ENCODE measurements around the gene SLC44A4.
"Not testable (repeated sequence)": the region's sequence is repeated elsewhere in the genome, so short reads cannot be mapped to it uniquely, and the experiment has no call there.

SLC44A4 gene

GRCh38 chr6:31827286-31828079, 51.3 kb downstream of the SLC44A4 start, which contains the start of gene HSPA1B:
TSS of gene HSPA1B (plus strand) at chr6:31827738. CDS start at chr6:31827951, 213 bp downstream.
- Histone ChIP-seq H3K9me3 (ENCODE audit: control insufficient read depth in 2 of 2, low read length in 2 of 2) (no peaks in the 10 kb centered on the region), H3K36me3 (ENCODE audit: control insufficient read depth in 2 of 2, insufficient read depth in 2 of 2, low read length in 2 of 2) (no peaks in the 10 kb centered on the region), H3K27me3 (ENCODE audit: control insufficient read depth in 1 of 2, insufficient read depth in 2 of 2, low read length in 2 of 2) (no peaks in the 10 kb centered on the region), H3K4me3 (ENCODE audit: low read length in 2 of 2) (peak within 1 kb of the TSS; percentile 83 to 84), H3K9ac (ENCODE audit: low read length in 2 of 2) (peak within 1 kb of the TSS; percentile 86 to 90), H3K27ac (ENCODE audit: low read length) (peak within 1 kb of the TSS; percentile 97), H3K4me1 (ENCODE audit: control insufficient read depth, insufficient read depth, low read length) (peaks cover 31% of the 10 kb centered on the region)

- H3K9ac ChIP-seq (ENCODE audit: low read length in 2 of 2): peak overlapping the region; percentile 81 to 90
- H3K27ac ChIP-seq (ENCODE audit: low read length): peak overlapping the region; percentile 97
- H3K9me3 ChIP-seq (ENCODE audit: control insufficient read depth in 2 of 2, low read length in 2 of 2): no peaks in the 10 kb centered on the region
- peak overlapping the region; percentile 58 to 83 for H3K4me3 ChIP-seq (ENCODE audit: low read length in 2 of 2)
- H3K27me3 ChIP-seq (ENCODE audit: control insufficient read depth in 1 of 2, insufficient read depth in 2 of 2, low read length in 2 of 2): no peaks in the 10 kb centered on the region
- H3K36me3 ChIP-seq (ENCODE audit: control insufficient read depth in 2 of 2, insufficient read depth in 2 of 2, low read length in 2 of 2): no peaks in the 10 kb centered on the region
- H3K4me1 ChIP-seq (ENCODE audit: control insufficient read depth, insufficient read depth, low read length): peaks cover 32% of the 10 kb centered on the region
Observed at GRCh38 chr6:31826793-31827285, 52.0 kb downstream of the SLC44A4 start.

DNA sequence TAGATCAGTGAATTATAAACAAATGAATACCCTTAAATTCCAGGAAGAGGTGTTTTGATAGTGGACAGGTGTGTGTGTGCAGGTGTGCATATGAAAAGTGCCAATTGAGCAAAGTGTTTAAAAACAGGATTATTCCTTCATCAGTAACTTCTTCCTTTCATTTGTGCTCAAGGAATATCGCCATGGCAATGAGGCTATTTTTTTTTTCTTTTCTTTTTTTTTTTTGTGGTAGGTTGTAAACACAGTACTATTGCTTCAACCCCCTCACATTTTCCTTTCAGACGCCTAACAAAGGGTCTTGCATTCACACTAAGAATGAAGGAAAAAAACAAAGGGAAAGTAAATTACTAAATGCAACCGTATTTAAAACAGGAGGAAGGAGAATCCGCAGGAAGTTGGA, 53.2 kb downstream of the SLC44A4 start:
- no peaks in the 10 kb centered on the region for H3K9me3 ChIP-seq (ENCODE audit: control insufficient read depth in 2 of 2, low read length in 2 of 2)
- H3K36me3 ChIP-seq (ENCODE audit: control insufficient read depth in 2 of 2, insufficient read depth in 2 of 2, low read length in 2 of 2): no peaks in the 10 kb centered on the region
- no peaks in the 10 kb centered on the region for H3K27me3 ChIP-seq (ENCODE audit: control insufficient read depth in 1 of 2, insufficient read depth in 2 of 2, low read length in 2 of 2)
- H3K27ac ChIP-seq (ENCODE audit: low read length): peak overlapping the region; percentile 97
- H3K4me3 ChIP-seq (ENCODE audit: low read length in 2 of 2): no peak overlapping the region
- peaks cover 29% of the 10 kb centered on the region for H3K4me1 ChIP-seq (ENCODE audit: control insufficient read depth, insufficient read depth, low read length)
- no peak overlapping the region for H3K9ac ChIP-seq (ENCODE audit: low read length in 2 of 2)

GRCh38 chr6:31823592-31824196, 55.1 kb downstream of the SLC44A4 start:
- not testable (repeated sequence) for H3K36me3 ChIP-seq (ENCODE audit: control insufficient read depth in 2 of 2, insufficient read depth in 2 of 2, low read length in 2 of 2); H3K9ac ChIP-seq (ENCODE audit: low read length in 2 of 2); H3K4me3 ChIP-seq (ENCODE audit: low read length in 2 of 2); H3K9me3 ChIP-seq (ENCODE audit: control insufficient read depth in 2 of 2, low read length in 2 of 2); H3K27me3 ChIP-seq (ENCODE audit: control insufficient read depth in 1 of 2, insufficient read depth in 2 of 2, low read length in 2 of 2)
- Histone ChIP-seq H3K4me1 (ENCODE audit: control insufficient read depth, insufficient read depth, low read length) (peaks cover 29% of the 10 kb centered on the region), H3K27ac (ENCODE audit: low read length) (peak overlapping the region; percentile 99)

DNA sequence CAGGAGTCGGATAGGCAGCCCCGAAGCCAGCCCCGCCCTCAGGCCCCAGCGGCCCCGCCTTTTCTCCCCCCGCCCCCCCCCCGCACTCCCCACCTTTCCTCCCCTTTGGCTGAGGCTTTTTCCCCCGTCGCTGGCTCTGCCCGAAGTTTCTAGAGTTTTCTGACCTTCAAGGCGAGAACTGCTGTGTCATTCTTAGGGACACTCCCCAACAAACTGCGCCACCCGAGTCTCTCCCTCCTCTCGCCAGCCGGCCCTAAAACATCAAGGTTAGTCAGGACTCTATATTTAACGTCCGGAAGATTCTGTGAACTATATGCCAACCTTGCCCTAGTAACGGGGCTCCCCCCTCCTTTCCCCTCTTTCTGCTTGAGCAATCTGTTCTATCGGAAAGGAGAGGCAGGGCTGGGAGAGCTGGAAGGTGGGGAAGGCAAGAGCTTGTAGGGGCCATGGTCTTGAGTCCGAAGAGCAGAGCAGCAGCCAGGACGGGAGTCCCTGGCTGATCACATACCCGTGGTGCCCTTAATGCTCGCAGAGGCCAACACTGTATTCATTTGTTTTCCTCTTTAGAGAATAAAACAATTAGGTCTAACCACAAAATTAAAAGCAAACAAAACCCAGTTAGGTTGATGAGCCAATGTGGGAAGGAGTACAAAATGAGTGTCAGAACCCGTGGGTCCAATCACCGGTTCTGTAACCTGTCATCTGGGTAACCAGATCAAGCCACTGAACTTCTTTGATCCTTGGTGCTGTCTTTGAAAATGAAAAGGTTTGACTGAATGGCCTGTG, 56.6 kb downstream of the SLC44A4 start:
- no peaks in the 10 kb centered on the region for H3K27me3 ChIP-seq (ENCODE audit: control insufficient read depth in 1 of 2, insufficient read depth in 2 of 2, low read length in 2 of 2)
- peak overlapping the region; percentile 81 to 83 for H3K4me3 ChIP-seq (ENCODE audit: low read length in 2 of 2)
- H3K9ac ChIP-seq (ENCODE audit: low read length in 2 of 2): peak overlapping the region; percentile 88 to 97
- H3K9me3 ChIP-seq (ENCODE audit: control insufficient read depth in 2 of 2, low read length in 2 of 2): peaks cover 0 to 4% of the 10 kb centered on the region in 2 donors
- peaks cover 31% of the 10 kb centered on the region for H3K4me1 ChIP-seq (ENCODE audit: control insufficient read depth, insufficient read depth, low read length)
- no peaks in the 10 kb centered on the region for H3K36me3 ChIP-seq (ENCODE audit: control insufficient read depth in 2 of 2, insufficient read depth in 2 of 2, low read length in 2 of 2)
- peak overlapping the region; percentile 99 for H3K27ac ChIP-seq (ENCODE audit: low read length)

DNA sequence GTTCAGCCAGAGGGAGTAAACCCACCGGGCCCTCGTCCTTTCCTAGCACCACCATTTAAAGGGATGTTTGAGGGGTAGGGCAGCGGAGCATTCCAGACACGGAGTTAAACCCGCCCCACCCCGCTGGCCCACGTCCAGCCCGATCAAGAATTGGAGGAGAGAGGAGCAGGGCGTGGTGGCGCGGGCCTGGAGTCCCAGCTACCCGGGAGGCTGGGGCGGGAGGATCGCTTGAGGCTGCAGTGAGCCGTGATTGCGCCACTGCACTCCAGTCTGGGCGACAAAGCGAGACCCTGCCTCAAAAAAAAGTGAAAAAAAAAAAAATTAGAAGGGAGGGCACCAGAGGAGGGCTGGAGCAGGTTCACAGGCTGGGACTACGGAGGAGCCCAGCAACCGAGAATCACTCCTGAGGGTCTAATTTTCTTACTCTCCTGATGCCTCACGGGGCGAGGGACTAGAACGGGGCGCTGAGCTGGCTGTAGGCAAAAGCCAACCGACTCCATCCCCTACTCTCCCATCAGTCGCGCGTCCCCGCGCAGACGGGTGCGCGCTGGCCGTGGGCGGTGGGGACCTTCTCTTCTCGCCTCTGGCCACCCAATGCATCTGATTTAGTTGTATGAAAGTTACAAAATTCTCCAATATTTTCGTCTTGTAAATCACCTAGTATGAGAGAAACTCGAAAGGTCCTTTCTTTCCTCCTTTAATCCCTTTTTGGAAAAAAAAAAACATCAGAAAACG, 57.3 kb downstream of the SLC44A4 start:
- Histone ChIP-seq H3K27me3 (ENCODE audit: control insufficient read depth in 1 of 2, insufficient read depth in 2 of 2, low read length in 2 of 2) (no peaks in the 10 kb centered on the region), H3K4me1 (ENCODE audit: control insufficient read depth, insufficient read depth, low read length) (peaks cover 28% of the 10 kb centered on the region), H3K27ac (ENCODE audit: low read length) (peak overlapping the region; percentile 99), H3K9ac (ENCODE audit: low read length in 2 of 2) (peak overlapping the region; percentile 87 to 88), H3K4me3 (ENCODE audit: low read length in 2 of 2) (peak overlapping the region; percentile 79 to 81), H3K36me3 (ENCODE audit: control insufficient read depth in 2 of 2, insufficient read depth in 2 of 2, low read length in 2 of 2) (no peaks in the 10 kb centered on the region), H3K9me3 (ENCODE audit: control insufficient read depth in 2 of 2, low read length in 2 of 2) (peaks cover 0 to 4% of the 10 kb centered on the region in 2 donors)

- H3K27me3 ChIP-seq (ENCODE audit: control insufficient read depth in 1 of 2, insufficient read depth in 2 of 2, low read length in 2 of 2); H3K27ac ChIP-seq (ENCODE audit: low read length); H3K9me3 ChIP-seq (ENCODE audit: control insufficient read depth in 2 of 2, low read length in 2 of 2); H3K36me3 ChIP-seq (ENCODE audit: control insufficient read depth in 2 of 2, insufficient read depth in 2 of 2, low read length in 2 of 2); H3K9ac ChIP-seq (ENCODE audit: low read length in 2 of 2): not testable (repeated sequence)
- peak overlapping the region in 1 of 2 donors; percentile 79 for H3K4me3 ChIP-seq (ENCODE audit: low read length in 2 of 2)
- peaks cover 24% of the 10 kb centered on the region for H3K4me1 ChIP-seq (ENCODE audit: control insufficient read depth, insufficient read depth, low read length)
Observed at GRCh38 chr6:31820399-31820798, 58.4 kb downstream of the SLC44A4 start.

GRCh38 chr6:31819871-31820299, 58.9 kb downstream of the SLC44A4 start:
- Histone ChIP-seq H3K9ac (ENCODE audit: low read length in 2 of 2) (no peak overlapping the region), H3K36me3 (ENCODE audit: control insufficient read depth in 2 of 2, insufficient read depth in 2 of 2, low read length in 2 of 2) (no peaks in the 10 kb centered on the region), H3K27ac (ENCODE audit: low read length) (no peak overlapping the region), H3K27me3 (ENCODE audit: control insufficient read depth in 1 of 2, insufficient read depth in 2 of 2, low read length in 2 of 2) (no peaks in the 10 kb centered on the region), H3K4me3 (ENCODE audit: low read length in 2 of 2) (peak overlapping the region in 1 of 2 donors; percentile 22), H3K4me1 (ENCODE audit: control insufficient read depth, insufficient read depth, low read length) (peaks cover 24% of the 10 kb centered on the region), H3K9me3 (ENCODE audit: control insufficient read depth in 2 of 2, low read length in 2 of 2) (peaks cover 0 to 4% of the 10 kb centered on the region in 2 donors)

- H3K27ac ChIP-seq (ENCODE audit: low read length): peak overlapping the region; percentile 58
- not testable (repeated sequence) for H3K27me3 ChIP-seq (ENCODE audit: control insufficient read depth in 1 of 2, insufficient read depth in 2 of 2, low read length in 2 of 2); H3K36me3 ChIP-seq (ENCODE audit: control insufficient read depth in 2 of 2, insufficient read depth in 2 of 2, low read length in 2 of 2); H3K9me3 ChIP-seq (ENCODE audit: control insufficient read depth in 2 of 2, low read length in 2 of 2)
- peak overlapping the region in 1 of 2 donors; percentile 36 for H3K9ac ChIP-seq (ENCODE audit: low read length in 2 of 2)
- peak overlapping the region; percentile 71 to 80 for H3K4me3 ChIP-seq (ENCODE audit: low read length in 2 of 2)
- H3K4me1 ChIP-seq (ENCODE audit: control insufficient read depth, insufficient read depth, low read length): peaks cover 23% of the 10 kb centered on the region
Observed at GRCh38 chr6:31817929-31818511, 60.8 kb downstream of the SLC44A4 start.

All from stomach smooth muscle (tissue), 2 donors.